Head of caudate nucleus (tissue), 42 donors: Measurements from ENCODE around the gene TMEM163.
"Not testable (repeated sequence)": the region's sequence is repeated elsewhere in the genome, so short reads cannot be mapped to it uniquely, and the experiment has no call there.

Experiments used
- DNase-seq, 42 donors: peaks; one replicate each; pipeline versions ENCODE4 v3.0.0 to v3.0.0-alpha.2; 2020 to 2021; ENCODE audit warnings: mixed read lengths in 7 of 42
- intact Hi-C: fragments of 100-400 bp; cut with DNase I; formaldehyde crosslinking; loops from one replicate; pipeline ENCODE4 v1.15.0; 2022

TMEM163 gene

GRCh38 chr2:134718817-134719814 is at the start of gene TMEM163:
Gene TMEM163 (minus strand): TSS chr2:134719000.
- intact Hi-C loops = no loop called here
- peak in 6 of 42 donors; percentile 6 to 37 (median 18) for DNase-seq

GRCh38 chr2:134766583-134766982 is 47.8 kb upstream of the TMEM163 start:
- no peak for DNase-seq
- intact Hi-C loops = no loop called here

- intact Hi-C loops = no loop called here
- no peak for DNase-seq
These were observed 47.2 kb upstream of the TMEM163 start for GRCh38 chr2:134765987-134766386.

- DNase-seq = no peak
- intact Hi-C loops = no loop called here
These were observed 45.4 kb upstream of the TMEM163 start for GRCh38 chr2:134764164-134764563.

- intact Hi-C loops = no loop called here
- no peak for DNase-seq
These were observed 44.4 kb upstream of the TMEM163 start for GRCh38 chr2:134763164-134763710.

GRCh38 chr2:134762508-134762907 is 43.7 kb upstream of the TMEM163 start:
- DNase-seq = no peak
- intact Hi-C loops = no loop called here

- intact Hi-C loops = no loop called here
- no peak for DNase-seq
These were observed 41.6 kb upstream of the TMEM163 start for GRCh38 chr2:134760385-134760784.

- no peak for DNase-seq
- intact Hi-C loops = no loop called here
These were observed 39.8 kb upstream of the TMEM163 start for GRCh38 chr2:134758633-134759032.

GRCh38 chr2:134751981-134752380 is 33.2 kb upstream of the TMEM163 start:
- intact Hi-C loops, DNase-seq: not testable (repeated sequence)

- intact Hi-C loops = no loop called here
- DNase-seq = no peak
These were observed 26.7 kb upstream of the TMEM163 start for GRCh38 chr2:134745546-134745945.

GRCh38 chr2:134745023-134745422 is 26.2 kb upstream of the TMEM163 start:
- no peak for DNase-seq
- intact Hi-C loops = no loop called here

- DNase-seq = peak in 5 of 42 donors; percentile 8 to 50 (median 29)
- intact Hi-C loops = no loop called here
These were observed 21.1 kb upstream of the TMEM163 start for GRCh38 chr2:134739879-134740301.

GRCh38 chr2:134739236-134739878 is 20.6 kb upstream of the TMEM163 start:
- intact Hi-C loops = no loop called here
- no peak for DNase-seq

GRCh38 chr2:134738141-134738870 is 19.5 kb upstream of the TMEM163 start:
- no peak for DNase-seq
- intact Hi-C loops = no loop called here

GRCh38 chr2:134737671-134738070 is 18.9 kb upstream of the TMEM163 start:
- DNase-seq = no peak
- intact Hi-C loops = no loop called here

GRCh38 chr2:134736167-134736880 is 17.5 kb upstream of the TMEM163 start:
- intact Hi-C loops = no loop called here

GRCh38 chr2:134728163-134728562 is 9.4 kb upstream of the TMEM163 start:
- no peak for DNase-seq
- intact Hi-C loops = no loop called here

More at GRCh38 chr2:134736167-134736880, 17.5 kb upstream of the TMEM163 start:
- DNase-seq = no peak

GRCh38 chr2:134727385-134727784 is 8.6 kb upstream of the TMEM163 start:
- intact Hi-C loops = no loop called here

GRCh38 chr2:134726645-134727044 is 7.8 kb upstream of the TMEM163 start:
- intact Hi-C loops = no loop called here
- no peak for DNase-seq

More at GRCh38 chr2:134727385-134727784, 8.6 kb upstream of the TMEM163 start:
- peak in 3 of 42 donors; percentile 17 to 56 (median 39) for DNase-seq
